A549 (cell line): ENCODE data around the gene SLC6A19.

Experiments used
- CHD4 ChIP-seq: fragments of 200-600 bp; sonication (generic); IDR thresholded peaks from 2 replicates; pipeline ENCODE4 v1.6.1; 2016; ENCODE audit warnings: antibody characterized with exemption, mild to moderate bottlenecking, borderline replicate concordance
- CTCF ChIP-seq: fragments of >200 bp; sonication (Bioruptor Twin); formaldehyde crosslinking; IDR thresholded peaks from 3 replicates; pipeline ENCODE4 v1.5.1; 2016
- EP300 ChIP-seq, 2 experiments: fragments of >200 bp; sonication (Bioruptor Twin); formaldehyde crosslinking; IDR thresholded peaks; 2 replicates in 1 of 2; 3 replicates in 1 of 2; pipeline ENCODE4 v1.6.1; 2016 to 2017
- HES2 ChIP-seq: fragments of >200 bp; sonication (Bioruptor Twin); formaldehyde crosslinking; IDR thresholded peaks from 2 replicates; pipeline ENCODE4 v1.6.1; 2016
- POLR2A ChIP-seq: IDR thresholded peaks from 2 replicates; pipeline ENCODE4 v1.6.1; 2012; ENCODE audit warnings: mild to moderate bottlenecking, low read length
- REST ChIP-seq: fragments of 200-600 bp; sonication (generic); IDR thresholded peaks from 2 replicates; pipeline ENCODE4 v1.6.1; 2016; ENCODE audit warnings: antibody characterized with exemption, mild to moderate bottlenecking, moderate library complexity
- USF2 ChIP-seq: fragments of 450-650 bp; IDR thresholded peaks from 2 replicates; pipeline ENCODE4 v1.6.1; 2014; ENCODE audit warnings: antibody characterized with exemption

GRCh38 chr5:1246711-1247431 lies 45.5 kb downstream of the SLC6A19 start:
- TF ChIP-seq CTCF (no peak), POLR2A (no peak), EP300 (IDR thresholded peaks at IDR 0.05) (no peak), USF2 (no peak), CHD4 (no peak), REST (peak; percentile 96), HES2 (no peak)
